DND-41 (cell line): ENCODE results near the gene EYS.

ENCODE experiments used
- ATAC-seq: fragments of 200-7000 bp; cut with Tn5 transposase; 3 replicates; pipeline ENCODE4 v1.9.1; 2021; ENCODE audit warnings: low read depth; ENCODE audit not compliant: insufficient read depth
- DNase-seq: peaks from one replicate; pipeline ENCODE4 v3.0.0-alpha.2; 2020
- H2AFZ ChIP-seq: 2 replicates; pipeline ENCODE4 v1.6.0; 2012; ENCODE audit warnings: low read depth, low read length
- H3K27ac ChIP-seq: 2 replicates; pipeline ENCODE4 v1.5.1; 2012; ENCODE audit warnings: low read length, inconsistent platforms
- H3K27me3 ChIP-seq: fragments of 200-600 bp; sonication (generic); 2 replicates; pipeline ENCODE4 v1.6.0; 2012; ENCODE audit warnings: low read length, mild to moderate bottlenecking, inconsistent platforms; ENCODE audit not compliant: insufficient read depth, poor library complexity
- H3K36me3 ChIP-seq: 2 replicates; pipeline ENCODE4 v1.5.1; 2012; ENCODE audit warnings: low read length, inconsistent platforms; ENCODE audit not compliant: insufficient read depth
- H3K4me1 ChIP-seq: 2 replicates; pipeline ENCODE4 v1.5.1; 2012; ENCODE audit warnings: mild to moderate bottlenecking, low read length; ENCODE audit not compliant: insufficient read depth
- H3K4me2 ChIP-seq: 2 replicates; pipeline ENCODE4 v1.6.0; 2012; ENCODE audit warnings: mild to moderate bottlenecking, moderate library complexity, low read length, inconsistent platforms; ENCODE audit not compliant: insufficient read depth
- H3K4me3 ChIP-seq, 2 experiments: fragments of 200-600 bp in 1 of 2; shearing (Covaris generic) in 1 of 2; 2 replicates each; pipeline ENCODE4 v1.5.1; 2012 to 2016; ENCODE audit warnings: inconsistent platforms in 2 of 2, low read length in 2 of 2, mild to moderate bottlenecking in 2 of 2, low read depth in 1 of 2, moderate library complexity in 1 of 2
- H3K79me2 ChIP-seq: 2 replicates; pipeline ENCODE4 v1.6.0; 2012; ENCODE audit warnings: low read length, inconsistent platforms; ENCODE audit not compliant: insufficient read depth
- H3K9ac ChIP-seq: 2 replicates; pipeline ENCODE4 v1.6.0; 2012; ENCODE audit warnings: low read depth, mild to moderate bottlenecking, inconsistent platforms, low read length, moderate library complexity
- H3K9me3 ChIP-seq: 2 replicates; pipeline ENCODE4 v1.5.1; 2012; ENCODE audit warnings: low read length, moderate library complexity, mild to moderate bottlenecking, inconsistent platforms; ENCODE audit not compliant: insufficient read depth, severe bottlenecking
- H4K20me1 ChIP-seq: 2 replicates; pipeline ENCODE4 v1.6.0; 2012; ENCODE audit warnings: low read length; ENCODE audit not compliant: insufficient read depth
- CTCF ChIP-seq: IDR thresholded peaks from 2 replicates; pipeline ENCODE4 v1.5.1; 2012; ENCODE audit warnings: borderline replicate concordance, low read length, moderate library complexity, mild to moderate bottlenecking; ENCODE audit not compliant: poor library complexity, severe bottlenecking; ENCODE audit errors: extremely low read depth
- EZH2 ChIP-seq: IDR thresholded peaks from 3 replicates; pipeline ENCODE4 v1.6.1; 2012; ENCODE audit warnings: borderline replicate concordance, low read depth, mild to moderate bottlenecking, moderate library complexity, low read length, inconsistent platforms; ENCODE audit not compliant: severe bottlenecking

EYS gene

GRCh38 chr6:65072500-65072899 lies 634.5 kb downstream of the EYS start:
- DNase-seq (no peak), ATAC-seq (no peak)
- Histone ChIP-seq H3K4me1 (no peaks in the 10 kb centered on the region), H2AFZ (no peak overlapping the region), H3K4me2 (no peak overlapping the region), H3K27me3 (no peaks in the 10 kb centered on the region), H3K27ac (no peak overlapping the region), H3K79me2 (no peaks in the 10 kb centered on the region), H3K9me3 (no peaks in the 10 kb centered on the region), H3K36me3 (no peaks in the 10 kb centered on the region), H3K4me3 (no peak overlapping the region), H3K9ac (no peak overlapping the region), H4K20me1 (no peaks in the 10 kb centered on the region)
- no peak for TF ChIP-seq CTCF
- TF ChIP-seq EZH2 = no peak

GRCh38 chr6:65071480-65071879 lies 635.5 kb downstream of the EYS start:
- Histone ChIP-seq H3K4me1 (no peaks in the 10 kb centered on the region), H3K9me3 (no peaks in the 10 kb centered on the region), H2AFZ (no peak overlapping the region), H3K36me3 (no peaks in the 10 kb centered on the region), H3K4me2 (no peak overlapping the region), H3K9ac (no peak overlapping the region), H3K27ac (no peak overlapping the region), H3K4me3 (no peak overlapping the region), H3K79me2 (no peaks in the 10 kb centered on the region), H4K20me1 (no peaks in the 10 kb centered on the region), H3K27me3 (no peaks in the 10 kb centered on the region)
- DNase-seq (no peak), ATAC-seq (no peak)
- TF ChIP-seq CTCF = no peak
- TF ChIP-seq EZH2 = no peak

GRCh38 chr6:65064844-65065243 lies 642.2 kb downstream of the EYS start:
- H3K4me1 ChIP-seq = no peaks in the 10 kb centered on the region
- H3K9ac ChIP-seq = no peak overlapping the region
- no peak overlapping the region for H2AFZ ChIP-seq
- TF ChIP-seq CTCF = no peak
- TF ChIP-seq EZH2 = no peak
- H3K79me2 ChIP-seq = no peaks in the 10 kb centered on the region
- H3K36me3 ChIP-seq = no peaks in the 10 kb centered on the region
- H3K9me3 ChIP-seq = no peaks in the 10 kb centered on the region
- H4K20me1 ChIP-seq = no peaks in the 10 kb centered on the region
- H3K27ac ChIP-seq = no peak overlapping the region
- no peak overlapping the region for H3K4me2 ChIP-seq
- ATAC-seq = no peak
- H3K4me3 ChIP-seq = no peak overlapping the region
- no peaks in the 10 kb centered on the region for H3K27me3 ChIP-seq
- DNase-seq = no peak

GRCh38 chr6:65059568-65059967 lies 647.5 kb downstream of the EYS start:
- Histone ChIP-seq H3K4me2 (no peak overlapping the region), H3K36me3 (no peaks in the 10 kb centered on the region), H3K27ac (no peak overlapping the region), H3K27me3 (no peaks in the 10 kb centered on the region), H3K4me1 (no peaks in the 10 kb centered on the region), H4K20me1 (no peaks in the 10 kb centered on the region), H3K9me3 (no peaks in the 10 kb centered on the region), H3K79me2 (no peaks in the 10 kb centered on the region), H3K9ac (no peak overlapping the region), H3K4me3 (no peak overlapping the region), H2AFZ (no peak overlapping the region)
- DNase-seq = no peak
- ATAC-seq = no peak
- no peak for TF ChIP-seq EZH2
- TF ChIP-seq CTCF = no peak
